Activated CD8-positive, alpha-beta memory T cell treated with anti-CD3 and anti-CD28 coated beads, Interleukin-2, amount 50 U/mL, for 48 hours (primary cell): ENCODE results near the gene P2RX1.
A peak's percentile ranks its signal among the peaks of the same experiment; 100 is the strongest.

Experiments
- DNase-seq: peaks from one replicate; pipeline ENCODE4 v3.0.0-alpha.2; 2020

The P2RX1 gene

DNA sequence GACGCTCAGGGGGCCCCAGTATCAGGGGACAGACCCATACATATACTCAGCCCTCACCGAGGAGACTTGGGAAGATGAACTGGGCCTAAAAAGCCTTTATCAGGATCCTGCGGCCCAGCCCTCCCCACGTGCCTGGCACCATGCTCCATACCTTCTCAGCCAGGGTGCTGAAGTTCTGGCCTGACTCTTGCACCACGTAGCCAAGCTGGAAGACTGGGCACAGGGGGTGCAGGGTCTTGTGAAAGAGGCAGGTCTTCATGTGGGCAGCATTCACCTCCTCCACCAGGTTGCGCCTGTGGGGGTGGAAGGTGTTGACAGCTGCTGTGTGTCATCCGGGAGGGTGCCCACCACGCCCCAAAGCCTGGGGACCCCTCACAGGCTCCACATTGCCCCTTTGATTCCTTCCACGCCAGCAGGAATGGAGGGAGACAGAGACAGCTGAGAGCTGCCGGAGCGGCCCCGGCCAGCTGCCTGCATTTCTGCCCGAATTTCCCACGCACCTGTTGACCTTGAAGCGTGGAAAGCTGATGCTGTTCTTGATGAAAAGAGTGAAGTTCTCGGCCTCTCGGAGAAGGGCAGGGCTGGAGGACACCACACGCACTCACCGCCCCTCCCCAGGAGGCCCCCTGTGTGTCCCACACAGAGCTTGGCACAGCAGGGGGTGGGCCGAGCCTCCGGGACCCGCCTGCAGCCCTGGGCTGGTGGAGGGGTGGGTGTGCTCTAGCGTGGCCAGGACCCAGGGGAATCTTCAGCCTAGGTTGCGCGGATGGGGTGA is 13.0 kb downstream of the P2RX1 start:
- DNase-seq = no peak

GRCh38 chr17:3900646-3901045 is 15.6 kb downstream of the P2RX1 start:
- DNase-seq = no peak

GRCh38 chr17:3897731-3898130 is 18.5 kb downstream of the P2RX1 start:
- DNase-seq = no peak

DNA sequence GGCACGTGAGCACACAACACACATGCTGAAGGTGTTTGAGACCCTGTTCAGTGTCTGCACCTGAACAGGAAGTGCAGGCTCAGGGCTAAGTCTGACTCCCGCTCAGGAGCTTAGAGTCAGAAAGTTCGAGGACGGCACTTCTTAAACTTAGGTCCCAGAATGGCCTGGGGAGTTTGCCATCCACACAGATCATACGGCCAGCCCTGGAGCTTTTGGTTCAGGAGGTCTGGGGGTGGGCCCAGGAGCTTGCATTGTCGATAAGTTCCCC is 19.4 kb downstream of the P2RX1 start:
- no peak for DNase-seq

DNA sequence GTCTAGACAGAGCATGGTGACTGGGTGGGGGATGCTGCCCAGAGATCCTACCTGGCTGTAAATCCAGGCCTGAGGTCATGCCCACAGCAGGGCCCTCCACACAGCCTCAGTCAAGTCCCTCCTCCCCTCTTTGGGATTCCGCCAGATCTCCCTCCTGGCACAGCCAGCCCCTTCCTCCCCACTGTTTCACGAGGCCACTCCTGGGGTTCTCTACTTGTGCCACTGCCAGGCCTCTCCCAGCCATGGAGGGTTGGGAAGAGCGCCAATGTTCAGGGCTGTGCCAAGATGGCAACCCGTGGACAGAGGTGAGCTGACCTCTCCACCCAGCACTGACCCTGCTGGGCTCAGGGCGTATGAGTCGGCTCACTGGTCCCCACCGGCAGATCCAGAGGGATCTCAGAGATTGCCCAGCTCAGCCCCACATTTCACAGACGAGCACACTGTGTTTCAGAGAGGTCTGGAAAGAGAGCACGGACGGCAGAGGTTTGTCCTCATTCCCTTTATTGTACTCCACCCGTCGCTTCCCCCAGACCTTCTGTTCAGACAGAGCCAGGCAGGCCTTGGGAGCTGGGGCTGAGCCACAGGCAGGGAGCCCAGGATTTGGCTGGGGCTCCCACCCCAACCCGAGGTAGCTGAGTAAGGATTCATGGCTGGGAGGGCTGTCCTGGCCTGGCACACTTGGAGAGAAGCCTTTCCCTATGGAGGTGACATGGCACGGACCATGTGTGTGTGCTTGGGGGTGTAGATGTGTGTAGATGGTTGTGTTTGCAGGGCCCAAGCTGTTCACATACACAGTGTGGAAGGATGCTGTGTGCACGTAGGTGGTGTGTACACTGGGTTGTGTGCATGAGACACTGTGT is 19.9 kb downstream of the P2RX1 start:
- no peak for DNase-seq

- no peak for DNase-seq
Measured at GRCh38 chr17:3895354-3895753, 20.9 kb downstream of the P2RX1 start.

DNA sequence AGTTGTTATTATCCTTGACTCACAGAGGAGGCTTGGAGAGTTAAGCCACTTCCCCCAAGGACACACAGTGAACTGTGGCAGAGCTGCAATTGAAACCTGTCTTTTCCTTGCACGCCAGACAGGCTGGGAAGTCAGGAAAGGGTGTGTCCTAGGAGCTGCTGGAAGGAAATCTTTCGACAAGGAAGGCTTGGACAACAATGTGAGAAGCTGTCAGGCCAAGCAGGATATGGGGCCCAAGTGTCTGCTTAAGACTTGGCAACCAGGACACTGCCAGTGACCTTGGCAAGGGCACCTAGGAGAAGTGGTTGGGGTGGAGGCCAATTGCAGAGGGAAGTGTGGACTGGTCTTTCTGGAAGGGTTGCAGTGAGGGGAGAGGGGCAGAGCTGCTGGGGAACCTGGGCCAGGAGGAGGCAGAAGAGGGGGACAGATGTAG is 21.3 kb downstream of the P2RX1 start:
- no peak for DNase-seq

DNA sequence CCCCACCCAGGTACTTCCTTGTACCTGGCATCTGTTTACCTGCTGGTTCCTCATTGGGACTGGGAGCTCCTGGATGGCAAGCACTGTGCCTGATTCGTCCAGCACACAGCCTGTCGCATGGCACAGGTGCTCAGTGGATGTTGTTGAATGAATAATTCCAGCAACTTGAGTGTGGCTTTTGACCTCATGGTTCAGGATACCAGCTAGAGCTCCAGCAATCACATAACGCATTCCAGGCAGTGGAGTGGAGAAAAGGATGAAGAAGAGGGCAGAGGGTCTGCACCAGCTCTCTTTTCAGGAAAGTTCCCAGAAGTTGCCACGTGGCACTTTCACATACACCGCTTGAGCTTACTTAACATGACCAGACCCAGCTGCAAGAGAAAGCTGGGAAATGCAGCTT is 22.1 kb downstream of the P2RX1 start:
- no peak for DNase-seq

DNA sequence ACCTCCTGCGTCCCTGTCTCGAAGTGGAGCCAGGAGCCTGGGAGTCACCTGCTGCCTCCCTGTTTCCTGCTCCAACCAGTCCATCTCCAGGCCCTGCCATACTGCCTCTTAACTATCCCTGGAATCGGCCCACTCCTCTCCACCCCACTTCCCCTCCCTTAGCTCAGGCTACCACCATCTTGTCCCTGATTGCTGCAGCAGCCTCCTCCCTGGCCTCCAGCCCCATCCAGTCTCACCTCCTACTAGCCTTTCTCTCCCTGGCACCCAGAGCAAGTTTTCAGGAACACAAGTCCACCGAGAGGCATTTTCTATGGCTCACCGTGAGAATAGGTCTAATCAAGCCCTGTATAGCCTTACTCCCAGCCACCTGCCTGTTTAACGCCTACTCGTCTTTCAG is 22.5 kb downstream of the P2RX1 start:
- no peak for DNase-seq

GRCh38 chr17:3893003-3893719 is 23.1 kb downstream of the P2RX1 start, which contains the start of gene CAMKK1:
Gene CAMKK1 (minus strand): TSS chr17:3893053. CDS start chr17:3885687, 7,366 bp downstream.
- DNase-seq = peak; percentile 94

DNA sequence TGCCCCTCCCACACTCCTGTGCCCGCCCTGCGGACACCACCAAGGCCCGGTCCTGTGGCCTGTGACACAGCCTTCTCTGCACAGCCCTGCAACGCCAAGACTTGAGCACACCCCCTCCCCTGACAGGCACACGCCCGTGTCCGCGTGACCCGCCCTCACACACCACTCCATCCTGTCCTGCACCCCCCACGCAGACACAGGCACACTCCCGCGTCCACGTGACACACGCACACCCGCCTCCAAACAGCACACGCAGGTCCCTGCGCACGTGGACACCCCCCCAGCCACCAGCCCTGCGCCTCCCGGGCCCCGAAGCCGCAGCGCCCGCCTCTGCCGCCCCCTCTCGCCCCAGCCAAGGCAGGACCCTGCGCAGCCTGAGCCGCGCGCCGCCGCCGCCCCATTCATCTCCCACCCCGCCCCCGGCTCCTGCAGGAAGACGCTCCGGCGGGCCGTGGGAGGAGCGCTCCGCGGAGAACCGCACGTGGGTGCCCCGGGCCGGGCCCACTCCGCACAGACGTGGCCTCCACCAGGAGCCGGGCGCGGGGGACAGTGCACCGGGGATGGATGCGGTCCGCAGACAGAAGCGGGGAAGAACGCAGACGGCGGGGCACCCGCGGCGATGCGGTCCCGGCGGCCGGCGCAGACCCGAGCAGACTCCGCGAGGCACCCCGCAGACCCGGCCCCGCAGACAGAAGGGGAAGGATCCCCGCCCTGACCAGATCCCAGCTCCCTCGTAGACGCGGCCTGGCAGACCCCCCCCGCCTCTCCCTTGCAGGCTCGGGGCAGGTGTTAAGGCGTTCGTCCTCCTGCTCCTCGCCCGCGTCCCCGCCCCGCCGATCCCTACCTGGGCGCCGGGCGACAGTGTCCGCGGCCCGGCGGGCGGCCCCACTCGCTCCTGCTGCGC is 23.9 kb downstream of the P2RX1 start:
- peak; percentile 77 for DNase-seq

- DNase-seq = no peak
Measured at GRCh38 chr17:3891626-3892094, 24.6 kb downstream of the P2RX1 start.

- no peak for DNase-seq
Measured at GRCh38 chr17:3890878-3891219, 25.4 kb downstream of the P2RX1 start.

DNA sequence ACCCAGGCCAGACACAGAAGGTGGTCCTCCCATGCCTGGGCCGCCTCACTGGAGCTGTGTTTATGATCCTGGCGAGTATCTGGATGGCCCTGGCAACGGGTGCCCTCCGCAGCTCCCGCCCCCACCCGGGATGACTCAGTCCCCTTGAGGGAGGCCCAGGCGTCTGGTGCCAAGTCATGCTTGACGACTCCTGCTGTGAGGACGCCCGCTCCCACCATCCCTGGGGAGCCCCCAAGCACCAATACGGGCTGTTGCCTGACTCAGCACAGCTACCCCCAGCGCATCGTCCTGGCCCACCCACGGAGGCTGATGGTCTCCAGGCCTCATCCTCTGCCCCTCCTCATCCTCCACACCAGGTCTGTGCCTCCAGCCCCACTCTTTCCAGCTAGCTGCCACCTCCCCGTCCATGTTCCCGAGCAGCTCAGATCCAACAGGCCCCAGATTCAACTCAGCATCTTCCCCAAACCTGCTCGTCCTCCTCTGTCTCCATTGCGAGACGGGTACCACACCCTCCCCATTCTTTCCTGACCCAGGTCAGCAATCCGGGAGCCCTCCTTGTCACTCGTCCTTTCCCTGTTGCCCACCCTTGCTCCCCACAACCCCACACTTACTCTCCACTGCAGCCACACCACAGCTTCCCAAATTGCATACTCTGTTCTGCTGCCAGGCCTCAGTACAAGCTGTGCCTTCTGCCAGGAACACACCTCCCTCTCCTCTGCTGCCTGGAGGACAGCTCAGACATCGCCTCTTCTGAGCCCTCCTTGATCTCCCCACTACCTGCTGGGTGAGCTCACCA is 26.0 kb downstream of the P2RX1 start:
- DNase-seq = no peak

GRCh38 chr17:3889325-3890012 is 26.8 kb downstream of the P2RX1 start:
- no peak for DNase-seq

DNA sequence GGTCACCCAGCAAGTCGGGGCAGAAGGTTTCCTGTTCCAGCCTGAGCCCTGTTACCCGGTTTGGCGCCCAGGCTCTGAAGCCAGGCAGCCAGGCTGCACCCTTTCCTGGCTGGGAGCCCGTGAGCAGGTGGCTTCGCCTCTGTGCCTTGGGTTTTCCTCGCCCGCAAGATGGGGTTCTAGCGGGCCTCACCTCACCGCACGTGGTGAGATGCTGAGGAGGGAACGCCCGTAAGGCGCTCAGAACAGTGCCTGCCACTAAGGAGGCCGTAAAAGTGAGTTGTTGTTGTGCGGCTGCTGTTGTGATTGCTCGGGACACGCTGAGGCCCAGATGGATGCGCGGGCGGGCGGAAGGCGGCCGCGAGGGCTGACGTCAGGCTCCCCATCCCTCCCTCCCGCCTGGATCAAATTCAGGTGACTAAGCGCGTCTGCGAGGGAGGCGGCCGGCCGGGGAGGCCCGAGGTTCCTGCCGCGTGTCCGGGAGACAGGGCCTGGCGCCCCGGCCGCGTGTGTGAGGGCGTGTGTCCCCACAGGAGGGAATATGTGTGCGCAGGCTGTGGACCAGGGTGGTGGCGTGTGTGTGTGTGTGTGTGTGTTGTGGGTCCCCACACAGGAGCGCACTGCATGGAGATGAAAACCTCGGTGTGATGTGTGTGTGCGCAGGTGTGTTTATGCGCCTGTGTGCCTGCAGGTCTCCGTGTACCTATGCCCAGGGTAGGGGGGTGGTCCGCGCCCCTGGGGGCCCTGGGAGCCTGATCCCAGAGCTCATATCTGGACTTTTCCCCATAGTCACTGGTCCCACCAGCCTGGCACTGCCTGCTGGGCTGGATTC is 27.7 kb downstream of the P2RX1 start:
- no peak for DNase-seq

DNA sequence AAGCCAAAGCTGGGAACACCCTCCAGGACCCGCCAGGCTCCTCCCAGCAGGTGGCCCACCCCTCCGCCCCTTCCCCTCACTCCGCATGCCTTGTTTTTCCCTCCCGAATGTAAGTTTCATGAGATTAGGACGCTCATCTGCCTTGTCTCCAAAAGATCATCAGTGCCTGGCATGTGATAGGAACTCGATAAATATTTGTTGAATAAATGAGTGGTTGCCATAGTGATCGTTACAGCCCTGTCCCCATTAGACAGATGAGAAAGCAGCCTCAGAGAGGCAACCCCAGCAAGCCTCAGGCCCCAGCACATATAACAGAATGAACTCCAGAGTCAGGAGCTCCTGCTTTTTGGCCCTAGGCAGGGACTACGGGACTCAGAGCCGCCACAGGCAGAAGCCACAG is 28.5 kb downstream of the P2RX1 start:
- DNase-seq = no peak

GRCh38 chr17:3887394-3887793 is 28.9 kb downstream of the P2RX1 start:
- no peak for DNase-seq

DNA sequence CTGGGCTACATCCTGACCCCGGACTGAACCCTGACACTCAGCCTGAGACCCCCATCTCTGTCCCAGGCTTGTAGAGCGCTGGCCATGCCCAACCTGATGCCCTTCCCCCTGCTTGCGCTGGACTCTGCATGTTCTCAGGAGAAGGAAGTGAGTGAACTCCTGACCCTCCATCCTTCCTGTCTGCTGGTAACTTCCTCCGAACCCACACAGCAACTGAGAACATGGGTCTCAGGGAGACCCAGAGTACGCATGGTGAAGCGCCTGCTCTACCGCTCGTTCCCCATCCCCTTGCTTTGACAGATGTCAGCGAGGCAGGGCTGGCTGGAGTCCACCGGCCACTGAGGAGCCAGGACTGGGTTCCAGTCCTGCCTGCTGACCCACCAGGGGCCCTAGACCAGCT is 29.5 kb downstream of the P2RX1 start:
- no peak for DNase-seq

GRCh38 chr17:3885970-3886369 is 30.3 kb downstream of the P2RX1 start:
- DNase-seq = no peak
